Esophagus muscularis mucosa (tissue), 4 donors: ENCODE measurements around the gene PACRG. TPM values are rescaled to one million over a fixed set of nuclear protein-coding genes. Genes with fewer than 3 reads are reported as not detected.

Source experiments
- DNase-seq: peaks from one replicate; pipeline ENCODE4 v3.0.0-alpha.2; 2017; ENCODE audit errors: extremely low spot score
- H3K27ac ChIP-seq, 4 donors: fragments of 200-600 bp; sonication (generic); replicated peaks in 1 of 4; 1 replicate in 3 of 4; 2 replicates in 1 of 4; pipeline ENCODE4 v1.5.1; 2016 to 2019; ENCODE audit warnings: mild to moderate bottlenecking in 1 of 4
- H3K27me3 ChIP-seq, 4 donors: fragments of 200-600 bp; sonication (generic); one replicate each; pipeline versions ENCODE4 v1.5.1 to v1.6.0; 2016 to 2019
- H3K36me3 ChIP-seq, 4 donors: fragments of 200-600 bp; sonication (generic); one replicate each; pipeline ENCODE4 v1.5.1; 2016 to 2019
- H3K4me1 ChIP-seq, 4 donors: fragments of 200-600 bp; sonication (generic); one replicate each; pipeline ENCODE4 v1.5.1; 2016 to 2019
- H3K4me3 ChIP-seq, 4 donors: fragments of 200-600 bp; sonication (generic); 1 replicate in 2 of 4; 2 replicates in 2 of 4; pipeline ENCODE4 v1.5.1; 2016 to 2019; ENCODE audit warnings: mild to moderate bottlenecking in 4 of 4, moderate library complexity in 1 of 4
- H3K9me3 ChIP-seq, 4 donors: fragments of 200-600 bp; sonication (generic); 1 replicate in 3 of 4; 2 replicates in 1 of 4; pipeline ENCODE4 v1.5.1; 2016 to 2019
- CTCF ChIP-seq, 3 experiments: fragments of 200-600 bp in 2 of 3; fragments of 450-650 bp in 1 of 3; sonication (generic) in 2 of 3; IDR thresholded peaks; one replicate each; pipeline ENCODE4 v1.5.1; 2017 to 2019; ENCODE audit warnings: antibody characterized with exemption in 3 of 3, mild to moderate bottlenecking in 2 of 3, moderate library complexity in 1 of 3
- EP300 ChIP-seq: sonication (generic); formaldehyde crosslinking; IDR thresholded peaks from one replicate; pipeline ENCODE4 v1.6.1; 2017; ENCODE audit warnings: antibody characterized with exemption
- POLR2A ChIP-seq: fragments of 450-650 bp; IDR thresholded peaks from one replicate; pipeline ENCODE4 v1.6.1; 2017; ENCODE audit warnings: antibody characterized with exemption, moderate library complexity, mild to moderate bottlenecking, low read depth
- POLR2AphosphoS5 ChIP-seq, 2 donors: sonication (generic); formaldehyde crosslinking; IDR thresholded peaks; one replicate each; pipeline ENCODE4 v1.6.1; 2017; ENCODE audit warnings: antibody characterized with exemption in 2 of 2
- WGBS: methylation state at CpG from one replicate; pipeline ENCODE4 v1.1.5; 2018; 5-methylcytosine and 5-hydroxymethylcytosine counted together
- intact Hi-C: fragments of 100-400 bp; cut with DNase I; formaldehyde crosslinking; loops from one replicate; pipeline ENCODE4 v1.15.1; 2023
- total RNA-seq, 4 donors: library from RNA; depleted of rRNA; stranded (reverse); fragments of >200 nt; gene quantifications; one replicate each; pipeline versions ENCODE4 v1.1.0 to v1.2.1, GENCODE V29; 2016

Gene PACRG
- total RNA-seq, 4 donors from 2014 or later = 1.3 to 3.5 (median 1.8) TPM; not detected in 1

GRCh38 chr6:163342571-163343539 lies 615.1 kb downstream of the PACRG start:
- Histone ChIP-seq H3K27ac (no peak overlapping the region), H3K27me3 (no peaks in the 10 kb centered on the region), H3K4me3 (no peak overlapping the region), H3K36me3 (no peaks in the 10 kb centered on the region), H3K4me1 (peaks cover 14 to 27% (median 24%) of the 10 kb centered on the region in 4 donors), H3K9me3 (no peaks in the 10 kb centered on the region)
- DNase-seq = no peak
- intact Hi-C loops = no loop called here
- 86% methylated on average over 23 of the region's 24 CpGs for WGBS
- TF ChIP-seq POLR2A (no peak), POLR2AphosphoS5 (IDR thresholded peaks at IDR 0.05) (no peak), CTCF (IDR thresholded peaks at IDR 0.05) (no peak), EP300 (no peak)

GRCh38 chr6:163343609-163344008 lies 615.8 kb downstream of the PACRG start:
- no peaks in the 10 kb centered on the region for H3K9me3 ChIP-seq
- H3K27me3 ChIP-seq = no peaks in the 10 kb centered on the region
- intact Hi-C loops = no loop called here
- H3K36me3 ChIP-seq = no peaks in the 10 kb centered on the region
- WGBS = 93% methylated on average over 8 of the region's 8 CpGs
- no peak overlapping the region for H3K27ac ChIP-seq
- DNase-seq = no peak
- H3K4me1 ChIP-seq = peaks cover 14 to 26% (median 21%) of the 10 kb centered on the region in 4 donors
- no peak overlapping the region for H3K4me3 ChIP-seq
- TF ChIP-seq POLR2AphosphoS5 (IDR thresholded peaks at IDR 0.05) (no peak), EP300 (no peak), POLR2A (no peak), CTCF (IDR thresholded peaks at IDR 0.05) (no peak)

GRCh38 chr6:163344411-163344810 lies 616.6 kb downstream of the PACRG start:
- no peaks in the 10 kb centered on the region for H3K9me3 ChIP-seq
- no peak overlapping the region for H3K4me3 ChIP-seq
- no peak for DNase-seq
- H3K27ac ChIP-seq = no peak overlapping the region
- H3K27me3 ChIP-seq = no peaks in the 10 kb centered on the region
- H3K36me3 ChIP-seq = no peaks in the 10 kb centered on the region
- intact Hi-C loops = no loop called here
- TF ChIP-seq POLR2A (no peak), CTCF (IDR thresholded peaks at IDR 0.05) (no peak), EP300 (no peak), POLR2AphosphoS5 (IDR thresholded peaks at IDR 0.05) (no peak)
- H3K4me1 ChIP-seq = peaks cover 7 to 18% (median 14%) of the 10 kb centered on the region in 4 donors
- 60% methylated on average over 8 of the region's 8 CpGs for WGBS

GRCh38 chr6:163345931-163346330 lies 618.2 kb downstream of the PACRG start:
- peak overlapping the region in 2 of 4 donors; percentile 47 to 58 for H3K27ac ChIP-seq
- H3K27me3 ChIP-seq = no peaks in the 10 kb centered on the region
- H3K36me3 ChIP-seq = no peaks in the 10 kb centered on the region
- no peak overlapping the region for H3K4me3 ChIP-seq
- no peak for DNase-seq
- H3K9me3 ChIP-seq = no peaks in the 10 kb centered on the region
- no peak for TF ChIP-seq POLR2AphosphoS5 (IDR thresholded peaks at IDR 0.05)
- no peak for TF ChIP-seq CTCF (IDR thresholded peaks at IDR 0.05)
- no peak for TF ChIP-seq POLR2A
- TF ChIP-seq EP300 = no peak
- intact Hi-C loops = no loop called here
- WGBS = 88% methylated on average over 6 of the region's 8 CpGs
- H3K4me1 ChIP-seq = peaks cover 7 to 17% (median 10%) of the 10 kb centered on the region in 4 donors
